Right lobe of liver (tissue), 6 donors: ENCODE measurements around the gene ZMYND8. TPM values are rescaled to one million over a fixed set of nuclear protein-coding genes. Genes with fewer than 3 reads are reported as not detected.

Experiments used
- ATAC-seq, 4 donors: fragments of 200-7000 bp; cut with Tn5 transposase; one replicate each; pipeline ENCODE4 v1.9.1; 2020; ENCODE audit warnings: mild to moderate bottlenecking in 4 of 4, moderate library complexity in 4 of 4
- DNase-seq, 3 donors: peaks; one replicate each; pipeline ENCODE4 v3.0.0-alpha.2; 2020
- H3K27ac ChIP-seq, 3 donors: fragments of 200-600 bp; one replicate each; pipeline ENCODE4 v1.8.0; 2022
- H3K27me3 ChIP-seq, 2 donors: fragments of 200-600 bp; one replicate each; pipeline ENCODE4 v1.8.0; 2022
- H3K36me3 ChIP-seq, 4 donors: fragments of 200-600 bp; sonication (generic) in 1 of 4; one replicate each; pipeline versions ENCODE4 v1.5.1 to v1.8.0; 2017 to 2022; ENCODE audit warnings: control low read depth in 1 of 4
- H3K4me1 ChIP-seq, 4 donors: fragments of 200-600 bp; sonication (generic) in 1 of 4; one replicate each; pipeline versions ENCODE4 v1.5.1 to v1.8.0; 2017 to 2022; ENCODE audit warnings: control low read depth in 1 of 4
- H3K4me3 ChIP-seq, 3 donors: fragments of 200-600 bp; one replicate each; pipeline ENCODE4 v1.8.0; 2022
- H3K9me3 ChIP-seq, 4 donors: fragments of 200-600 bp; sonication (generic) in 1 of 4; one replicate each; pipeline versions ENCODE4 v1.5.1 to v1.8.0; 2017 to 2022; ENCODE audit warnings: control low read depth in 1 of 4
- CTCF ChIP-seq, 4 donors: fragments of 200-600 bp in 3 of 4; fragments of 450-650 bp in 1 of 4; IDR thresholded peaks; one replicate each; pipeline versions ENCODE4 v1.5.1 to v1.8.0; 2016 to 2022; ENCODE audit warnings: antibody characterized with exemption in 4 of 4, mild to moderate bottlenecking in 2 of 4
- POLR2A ChIP-seq: fragments of 450-650 bp; IDR thresholded peaks from one replicate; pipeline ENCODE4 v1.6.1; 2017; ENCODE audit warnings: antibody characterized with exemption, mild to moderate bottlenecking
- WGBS: methylation state at CpG from one replicate; pipeline ENCODE4 v1.1.6; 2018; ENCODE audit warnings: low coverage, low lambda C conversion rate; ENCODE audit not compliant: insufficient coverage; ENCODE audit errors: missing lambda C conversion rate; 5-methylcytosine and 5-hydroxymethylcytosine counted together
- intact Hi-C, 2 donors: fragments of 100-400 bp; cut with DNase I; formaldehyde crosslinking; loops; one replicate each; pipeline versions ENCODE4 v1.11.2 to v1.14.1; 2022
- total RNA-seq, 6 experiments: library from RNA; depleted of rRNA in 2 of 6; stranded (reverse); fragments of >200 nt in 2 of 6; fragmentation: NEBNext Ultra II Directional in 3 of 6; extraction: Animal tissue kit (Norgen Biotek cat#: 25700) in 3 of 6; gene quantifications; one replicate each; pipeline versions ENCODE4 v1.1.0 to v1.2.4, GENCODE V29; 2016 to 2023
- donor health status: DM: no; HTN: yes; CAD: no.
- donor health status: DM: no; HTN: no; CAD: no.
- donor health status: DM: no; HTN: no; CAD: no.
- donor health status: DM: no; HTN: yes; CAD: no.
- donor health status: DM: no; HTN: yes; CAD: no.

Gene ZMYND8
- total RNA-seq, 6 experiments from 2014 or later, result 7.8 to 25.7 (median 13.8) TPM

GRCh38 chr20:47347661-47348435 is 8.7 kb downstream of the ZMYND8 start:
- ATAC-seq, result no peak
- intact Hi-C loops, result no loop called here
- Histone ChIP-seq H3K27ac (peak overlapping the region in 2 of 3 donors; percentile 1 to 45), H3K4me3 (no peak overlapping the region), H3K36me3 (no peaks in the 10 kb centered on the region), H3K27me3 (no peaks in the 10 kb centered on the region), H3K9me3 (no peaks in the 10 kb centered on the region), H3K4me1 (peaks cover 0 to 61% (median 20%) of the 10 kb centered on the region in 4 donors)
- 45% methylated on average over 4 of the region's 4 CpGs for WGBS
- TF ChIP-seq POLR2A, result no peak
- TF ChIP-seq CTCF (IDR thresholded peaks at IDR 0.05), result no peak
- DNase-seq, result no peak

- Histone ChIP-seq H3K36me3 (no peaks in the 10 kb centered on the region), H3K27ac (no peak overlapping the region), H3K9me3 (no peaks in the 10 kb centered on the region), H3K4me3 (no peak overlapping the region), H3K27me3 (no peaks in the 10 kb centered on the region), H3K4me1 (peaks cover 0 to 48% (median 14%) of the 10 kb centered on the region in 4 donors)
- WGBS, result 80% methylated on average over 1 of the region's 3 CpGs
- TF ChIP-seq POLR2A (no peak), CTCF (IDR thresholded peaks at IDR 0.05) (no peak)
- no peak for ATAC-seq
- DNase-seq, result peak in 2 of 3 donors; percentile 10 to 24
- intact Hi-C loops, result no loop called here
Observed at GRCh38 chr20:47346172-47346571, 10.3 kb downstream of the ZMYND8 start.

DNA sequence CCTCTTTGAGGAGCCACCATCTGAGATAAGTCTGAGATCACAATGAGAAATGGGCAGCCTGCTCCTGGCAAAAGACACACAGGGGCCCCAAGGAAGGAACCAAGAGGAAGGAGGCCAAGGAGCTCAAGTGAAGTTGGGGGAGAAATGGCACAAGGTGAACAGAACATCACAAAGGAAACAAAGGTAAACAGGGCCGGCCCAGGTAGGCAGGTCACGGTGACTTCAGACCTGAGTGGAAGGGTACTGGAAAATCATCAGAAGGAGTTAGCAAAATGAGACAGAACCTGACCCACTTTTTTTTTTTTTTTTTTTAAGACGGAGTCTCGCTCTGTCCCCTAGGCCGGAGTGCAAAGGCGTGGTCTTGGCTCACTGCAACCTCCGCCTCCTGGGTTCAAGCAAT is 11.3 kb downstream of the ZMYND8 start:
- DNase-seq (peak in 1 of 3 donors; percentile 3), ATAC-seq (no peak)
- 96% methylated on average over 4 of the region's 7 CpGs for WGBS
- H3K4me3 ChIP-seq, result no peak overlapping the region
- H3K9me3 ChIP-seq, result no peaks in the 10 kb centered on the region
- intact Hi-C loops, result no loop called here
- no peaks in the 10 kb centered on the region for H3K36me3 ChIP-seq
- no peaks in the 10 kb centered on the region for H3K27me3 ChIP-seq
- no peak overlapping the region for H3K27ac ChIP-seq
- TF ChIP-seq CTCF (IDR thresholded peaks at IDR 0.05) (no peak), POLR2A (no peak)
- peaks cover 0 to 48% (median 16%) of the 10 kb centered on the region in 4 donors for H3K4me1 ChIP-seq

DNA sequence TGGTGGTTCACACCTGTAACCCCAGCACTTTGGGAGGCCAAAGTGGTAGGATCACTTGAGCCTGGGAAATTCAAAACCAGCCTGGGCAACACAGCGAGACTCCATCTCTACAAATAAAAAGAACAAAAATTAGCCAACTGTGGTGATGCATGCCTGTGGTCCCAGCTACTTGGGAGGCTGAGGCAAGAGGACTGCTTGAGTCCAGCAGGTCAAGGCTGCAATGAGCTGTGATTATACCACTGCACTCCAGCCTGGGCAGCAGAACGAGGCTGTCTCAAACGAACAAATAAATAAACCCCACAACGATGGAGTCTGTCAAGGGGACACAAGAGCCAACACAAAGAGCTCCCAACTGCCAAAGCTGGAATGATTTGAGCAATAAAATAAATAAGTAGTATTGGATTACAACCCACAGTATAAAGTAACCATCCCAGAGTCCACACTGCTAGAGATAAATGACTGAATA is 13.5 kb downstream of the ZMYND8 start:
- intact Hi-C loops, result no loop called here
- 15% methylated on average over 4 of the region's 4 CpGs for WGBS
- Histone ChIP-seq H3K4me3 (no peak overlapping the region), H3K4me1 (peaks cover 0 to 51% (median 25%) of the 10 kb centered on the region in 4 donors), H3K27me3 (no peaks in the 10 kb centered on the region), H3K36me3 (no peaks in the 10 kb centered on the region), H3K9me3 (no peaks in the 10 kb centered on the region), H3K27ac (peak overlapping the region; percentile 30 to 81 (median 73))
- ATAC-seq (peak; percentile 64 to 83 (median 81)), DNase-seq (peak; percentile 41 to 78 (median 73))
- TF ChIP-seq CTCF (IDR thresholded peaks at IDR 0.05), result no peak
- TF ChIP-seq POLR2A, result no peak
